Stimulated activated CD4-positive, alpha-beta T cell treated with anti-CD3 and anti-CD28 coated beads, Interleukin-12 subunit alpha, Interleukin-12 subunit beta, amount 100 ng/mL, for 48 hours (primary cell): ENCODE data around the gene UGT8.
"Not testable (repeated sequence)": the region's sequence is repeated elsewhere in the genome, so short reads cannot be mapped to it uniquely, and the experiment has no call there.

Experiments
- DNase-seq, 3 donors: peaks; one replicate each; pipeline ENCODE4 v3.0.0-alpha.2; 2020; ENCODE audit warnings: low read depth in 2 of 3, low spot score in 1 of 3

UGT8 gene, protein sequence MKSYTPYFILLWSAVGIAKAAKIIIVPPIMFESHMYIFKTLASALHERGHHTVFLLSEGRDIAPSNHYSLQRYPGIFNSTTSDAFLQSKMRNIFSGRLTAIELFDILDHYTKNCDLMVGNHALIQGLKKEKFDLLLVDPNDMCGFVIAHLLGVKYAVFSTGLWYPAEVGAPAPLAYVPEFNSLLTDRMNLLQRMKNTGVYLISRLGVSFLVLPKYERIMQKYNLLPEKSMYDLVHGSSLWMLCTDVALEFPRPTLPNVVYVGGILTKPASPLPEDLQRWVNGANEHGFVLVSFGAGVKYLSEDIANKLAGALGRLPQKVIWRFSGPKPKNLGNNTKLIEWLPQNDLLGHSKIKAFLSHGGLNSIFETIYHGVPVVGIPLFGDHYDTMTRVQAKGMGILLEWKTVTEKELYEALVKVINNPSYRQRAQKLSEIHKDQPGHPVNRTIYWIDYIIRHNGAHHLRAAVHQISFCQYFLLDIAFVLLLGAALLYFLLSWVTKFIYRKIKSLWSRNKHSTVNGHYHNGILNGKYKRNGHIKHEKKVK

GRCh38 chr4:114598191-114599121 is at the start of gene UGT8:
Gene UGT8 (plus strand): TSS chr4:114598807. CDS start chr4:114622881, 24,074 bp downstream.
- DNase-seq: peak; percentile 13 to 33 (median 24)

GRCh38 chr4:114549638-114550037 is 49.0 kb upstream of the UGT8 start:
- DNase-seq: no peak

- DNase-seq: no peak
These were observed 40.1 kb upstream of the UGT8 start for GRCh38 chr4:114558446-114559020.

DNA sequence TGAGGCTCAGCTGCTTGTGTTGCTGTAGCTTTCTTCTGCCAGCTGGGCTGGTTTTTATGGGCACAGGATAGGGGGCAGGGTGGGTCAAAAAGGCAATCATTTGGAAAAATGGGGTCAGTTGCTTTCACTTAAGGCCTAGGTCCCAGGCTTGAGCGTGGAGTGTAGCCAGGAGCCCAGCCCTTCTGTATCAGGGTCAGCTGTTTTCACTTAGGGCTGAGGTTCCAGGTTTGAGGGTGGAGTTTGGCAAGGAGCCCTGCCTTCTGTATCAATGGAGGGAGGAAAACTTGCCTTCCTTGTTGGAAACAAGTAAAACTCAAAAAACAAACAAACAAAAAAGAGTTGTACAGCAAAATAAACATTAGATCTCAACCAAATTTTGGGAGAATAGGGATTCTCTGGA is 37.0 kb upstream of the UGT8 start:
- no peak for DNase-seq

- no peak for DNase-seq
These were observed 36.3 kb upstream of the UGT8 start for GRCh38 chr4:114562176-114562904.

GRCh38 chr4:114563536-114564315 is 34.9 kb upstream of the UGT8 start:
- no peak for DNase-seq

DNA sequence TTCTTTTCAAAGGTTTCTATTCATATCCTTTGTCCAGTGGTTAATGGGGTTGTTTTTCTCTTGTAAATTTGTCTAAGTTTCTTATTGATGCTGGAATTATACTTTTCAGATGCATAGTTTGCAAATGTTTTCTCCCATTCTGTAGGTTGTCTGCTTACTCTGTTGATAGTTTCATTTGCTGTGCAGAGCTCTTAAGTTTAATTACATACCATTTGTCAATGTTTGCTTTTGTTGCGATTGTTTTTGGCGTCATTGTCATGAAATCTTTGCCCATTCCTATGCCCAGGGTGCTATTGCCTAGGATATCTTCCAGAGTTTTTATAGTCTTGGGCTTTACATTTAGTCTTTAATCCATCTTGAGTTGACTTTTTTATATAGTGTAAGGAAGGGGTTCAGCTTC is 21.2 kb upstream of the UGT8 start:
- DNase-seq: no peak

GRCh38 chr4:114582621-114583020 is 16.0 kb upstream of the UGT8 start:
- no peak for DNase-seq

- DNase-seq: no peak
These were observed 10.3 kb upstream of the UGT8 start for GRCh38 chr4:114588305-114588704.

GRCh38 chr4:114590360-114590759 is 8.2 kb upstream of the UGT8 start:
- DNase-seq: not testable (repeated sequence)

- no peak for DNase-seq
These were observed 5.1 kb upstream of the UGT8 start for GRCh38 chr4:114593526-114593925.

GRCh38 chr4:114595207-114595606 is 3.4 kb upstream of the UGT8 start:
- DNase-seq: no peak

GRCh38 chr4:114595921-114596320 is 2.7 kb upstream of the UGT8 start:
- DNase-seq: no peak

GRCh38 chr4:114597410-114598115 is 1.0 kb upstream of the UGT8 start:
- DNase-seq: no peak

DNA sequence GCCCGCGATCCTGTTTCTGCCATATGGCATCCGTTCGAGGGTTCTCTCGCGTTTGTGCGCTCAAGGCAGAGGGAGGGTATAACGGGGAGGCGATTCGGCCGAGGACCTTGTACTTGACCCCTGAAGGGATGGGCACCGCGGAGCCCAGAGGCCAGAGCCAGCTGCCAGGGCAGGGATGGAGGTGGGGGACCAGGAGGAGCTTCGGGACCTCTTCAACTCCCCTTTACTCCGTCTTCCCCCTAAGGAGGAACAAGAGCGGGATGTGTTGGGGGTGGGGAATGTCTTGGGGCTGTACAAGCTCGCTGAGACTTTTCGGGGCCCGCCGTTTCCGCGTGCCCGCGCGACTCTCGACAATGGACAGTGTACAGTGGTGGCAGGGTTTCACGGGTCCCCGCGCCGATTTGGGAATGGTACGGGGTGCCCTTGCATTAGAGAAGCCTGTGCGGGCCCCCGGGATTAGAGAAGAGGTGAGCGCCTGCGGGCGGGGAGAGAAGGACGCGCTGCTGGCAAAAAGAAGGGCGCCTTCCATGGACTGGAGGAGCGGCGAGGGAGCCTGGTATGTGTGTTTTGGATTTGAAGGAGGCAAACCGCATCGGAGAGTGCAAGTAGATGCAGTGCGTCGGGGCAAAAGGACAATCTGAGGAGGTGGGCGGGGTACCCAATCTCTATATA is 760 bp downstream of the UGT8 start:
- no peak for DNase-seq

GRCh38 chr4:114599903-114600552 is 1.4 kb downstream of the UGT8 start:
- no peak for DNase-seq

DNA sequence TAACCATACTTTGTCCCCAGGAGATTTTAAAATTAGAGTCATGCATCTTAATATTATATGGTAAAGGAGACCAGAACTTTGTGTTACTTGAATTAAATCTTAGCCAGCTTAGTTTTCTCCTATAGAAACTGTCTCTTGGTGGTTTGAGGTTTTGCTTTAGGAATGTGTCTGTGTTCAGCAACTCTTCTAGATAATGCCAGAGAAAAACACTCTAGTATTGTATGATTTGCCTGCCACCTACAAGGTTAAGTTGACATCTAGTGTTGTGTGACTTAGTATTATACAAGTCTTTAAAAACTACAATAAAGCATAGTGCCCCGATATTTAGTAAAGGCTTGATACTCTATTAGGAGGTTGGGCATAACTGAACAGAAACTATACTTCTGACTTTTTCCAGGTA is 2.1 kb downstream of the UGT8 start:
- DNase-seq: no peak

GRCh38 chr4:114601304-114602052 is 2.9 kb downstream of the UGT8 start:
- no peak for DNase-seq
